ENCODE results near the gene SYT3. TPM values are rescaled to one million over a fixed set of nuclear protein-coding genes. Genes with fewer than 3 reads are reported as not detected.

Gene SYT3
- total and polyA plus RNA-seq, 2 of the 8 experiments (the other 6 are each of a cell fraction or from before 2014, with no cell fraction given), result 6.7 to 17.3 TPM

Other genes with a start within 250 kb of the SYT3 start
- gene SPIB, start 220.9 kb downstream of the SYT3 start, total RNA-seq (2021; fragmentation: NEBNext Ultra II Directional; extraction: Animal tissue kit (Norgen Biotek cat#: 25700)), result 9.6 and 11.1 TPM in 2 replicates
- gene SPIB, start 220.9 kb downstream of the SYT3 start, polyA plus RNA-seq (2011; rRNA removed), result 11.8 and 17.4 TPM in 2 replicates
- gene MYBPC2, start 207.0 kb downstream of the SYT3 start, total RNA-seq (2021; fragmentation: NEBNext Ultra II Directional; extraction: Animal tissue kit (Norgen Biotek cat#: 25700)), result 3.1 and 4.1 TPM in 2 replicates
- 1.8 and 2.7 TPM in 2 replicates for gene MYBPC2, start 207.0 kb downstream of the SYT3 start, polyA plus RNA-seq (2011; rRNA removed)
- gene EMC10, start 163.4 kb downstream of the SYT3 start, total RNA-seq (2021; fragmentation: NEBNext Ultra II Directional; extraction: Animal tissue kit (Norgen Biotek cat#: 25700)), result 103 and 105 TPM in 2 replicates
- 77.6 and 107 TPM in 2 replicates for gene EMC10, start 163.4 kb downstream of the SYT3 start, polyA plus RNA-seq (2011; rRNA removed)
- 8.1 and 9.1 TPM in 2 replicates for gene GARIN5A, start 163.0 kb downstream of the SYT3 start, total RNA-seq (2021; fragmentation: NEBNext Ultra II Directional; extraction: Animal tissue kit (Norgen Biotek cat#: 25700))
- 18.5 and 31.5 TPM in 2 replicates for gene GARIN5A, start 163.0 kb downstream of the SYT3 start, polyA plus RNA-seq (2011; rRNA removed)
- gene JOSD2, start 128.7 kb downstream of the SYT3 start, total RNA-seq (2021; fragmentation: NEBNext Ultra II Directional; extraction: Animal tissue kit (Norgen Biotek cat#: 25700)), result 1.9 and 3.6 TPM in 2 replicates
- 5.6 and 6.6 TPM in 2 replicates for gene JOSD2, start 128.7 kb downstream of the SYT3 start, polyA plus RNA-seq (2011; rRNA removed)
- not detected in 2 replicates for gene ASPDH, start 126.0 kb downstream of the SYT3 start, total RNA-seq (2021; fragmentation: NEBNext Ultra II Directional; extraction: Animal tissue kit (Norgen Biotek cat#: 25700))
- not detected in 2 replicates for gene ASPDH, start 126.0 kb downstream of the SYT3 start, polyA plus RNA-seq (2011; rRNA removed)
- 11.5 and 13.4 TPM in 2 replicates for gene LRRC4B, start 71.4 kb downstream of the SYT3 start, total RNA-seq (2021; fragmentation: NEBNext Ultra II Directional; extraction: Animal tissue kit (Norgen Biotek cat#: 25700))
- gene LRRC4B, start 71.4 kb downstream of the SYT3 start, polyA plus RNA-seq (2011; rRNA removed), result 20.8 and 21.2 TPM in 2 replicates
- 11.7 and 14.2 TPM in 2 replicates for gene C19orf81, start 9.6 kb upstream of the SYT3 start, total RNA-seq (2021; fragmentation: NEBNext Ultra II Directional; extraction: Animal tissue kit (Norgen Biotek cat#: 25700))
- gene C19orf81, start 9.6 kb upstream of the SYT3 start, polyA plus RNA-seq (2011; rRNA removed), result 13.0 and 22.0 TPM in 2 replicates
- 3.7 and 3.9 TPM in 2 replicates for gene SHANK1, start 79.9 kb upstream of the SYT3 start, total RNA-seq (2021; fragmentation: NEBNext Ultra II Directional; extraction: Animal tissue kit (Norgen Biotek cat#: 25700))
- 1.1 and 1.2 TPM in 2 replicates for gene SHANK1, start 79.9 kb upstream of the SYT3 start, polyA plus RNA-seq (2011; rRNA removed)
- gene CLEC11A, start 83.5 kb upstream of the SYT3 start, total RNA-seq (2021; fragmentation: NEBNext Ultra II Directional; extraction: Animal tissue kit (Norgen Biotek cat#: 25700)), result 4.3 and 5.2 TPM in 2 replicates
- 17.4 and 22.5 TPM in 2 replicates for gene CLEC11A, start 83.5 kb upstream of the SYT3 start, polyA plus RNA-seq (2011; rRNA removed)
- gene GPR32, start 130.6 kb upstream of the SYT3 start, total RNA-seq (2021; fragmentation: NEBNext Ultra II Directional; extraction: Animal tissue kit (Norgen Biotek cat#: 25700)), result not detected in 2 replicates
- not detected in 2 replicates for gene GPR32, start 130.6 kb upstream of the SYT3 start, polyA plus RNA-seq (2011; rRNA removed)
- not detected in 2 replicates for gene ACP4, start 150.5 kb upstream of the SYT3 start, total RNA-seq (2021; fragmentation: NEBNext Ultra II Directional; extraction: Animal tissue kit (Norgen Biotek cat#: 25700))
- gene ACP4, start 150.5 kb upstream of the SYT3 start, polyA plus RNA-seq (2011; rRNA removed), result not detected in 2 replicates
- gene KLK1, start 183.9 kb upstream of the SYT3 start, total RNA-seq (2021; fragmentation: NEBNext Ultra II Directional; extraction: Animal tissue kit (Norgen Biotek cat#: 25700)), result 3.4 and 4.8 TPM in 2 replicates
- gene KLK1, start 183.9 kb upstream of the SYT3 start, polyA plus RNA-seq (2011; rRNA removed), result 4.0 and 5.8 TPM in 2 replicates
- gene KLK15, start 193.7 kb upstream of the SYT3 start, total RNA-seq (2021; fragmentation: NEBNext Ultra II Directional; extraction: Animal tissue kit (Norgen Biotek cat#: 25700)), result not detected in 2 replicates
- gene KLK15, start 193.7 kb upstream of the SYT3 start, polyA plus RNA-seq (2011; rRNA removed), result not detected in 2 replicates
- not detected in 2 replicates for gene KLK3, start 215.0 kb upstream of the SYT3 start, total RNA-seq (2021; fragmentation: NEBNext Ultra II Directional; extraction: Animal tissue kit (Norgen Biotek cat#: 25700))
- 0.08 and 0.25 TPM in 2 replicates for gene KLK3, start 215.0 kb upstream of the SYT3 start, polyA plus RNA-seq (2011; rRNA removed)
- gene KLK2, start 233.6 kb upstream of the SYT3 start, total RNA-seq (2021; fragmentation: NEBNext Ultra II Directional; extraction: Animal tissue kit (Norgen Biotek cat#: 25700)), result not detected in 2 replicates
- 0.20 and 0.36 TPM in 2 replicates for gene KLK2, start 233.6 kb upstream of the SYT3 start, polyA plus RNA-seq (2011; rRNA removed)

Measured in H1 (cell line).